Esophagus squamous epithelium (tissue), 5 donors: ENCODE results near the gene UBAC2. TPM values are rescaled to one million over a fixed set of nuclear protein-coding genes. Genes with fewer than 3 reads are reported as not detected.

ENCODE experiments used
- DNase-seq: peaks from one replicate; lab custom pipeline; 2025; lab: John Stamatoyannopoulos, UW
- H3K27ac ChIP-seq, 4 donors: fragments of 200-600 bp; sonication (generic); one replicate each; pipeline ENCODE4 v1.5.1; 2016 to 2019; ENCODE audit warnings: mild to moderate bottlenecking in 1 of 4
- H3K27me3 ChIP-seq, 4 donors: fragments of 200-600 bp; sonication (generic); 1 replicate in 3 of 4; 2 replicates in 1 of 4; pipeline versions ENCODE4 v1.5.1 to v1.6.0; 2017 to 2021; ENCODE audit warnings: antibody characterized with exemption in 1 of 4
- H3K36me3 ChIP-seq, 3 donors: fragments of 200-600 bp; sonication (generic); one replicate each; pipeline ENCODE4 v1.5.1; 2016 to 2019
- H3K4me1 ChIP-seq, 3 donors: fragments of 200-600 bp; sonication (generic); one replicate each; pipeline ENCODE4 v1.5.1; 2017 to 2019
- H3K4me3 ChIP-seq, 4 donors: fragments of 200-600 bp; sonication (generic); 1 replicate in 3 of 4; 2 replicates in 1 of 4; pipeline ENCODE4 v1.5.1; 2016 to 2019; ENCODE audit warnings: mild to moderate bottlenecking in 2 of 4, moderate library complexity in 1 of 4
- H3K9me3 ChIP-seq, 3 donors: fragments of 200-600 bp; sonication (generic); one replicate each; pipeline ENCODE4 v1.5.1; 2016 to 2019
- POLR2A ChIP-seq, 4 donors: fragments of 450-650 bp; IDR thresholded peaks; one replicate each; pipeline ENCODE4 v1.6.1; 2017; ENCODE audit warnings: antibody characterized with exemption in 4 of 4, mild to moderate bottlenecking in 4 of 4, moderate library complexity in 3 of 4
- WGBS, 2 donors: methylation state at CpG; one replicate each; pipeline ENCODE4 v1.1.5; 2018; 5-methylcytosine and 5-hydroxymethylcytosine counted together
- intact Hi-C: fragments of 100-400 bp; cut with DNase I; formaldehyde crosslinking; loops from one replicate; pipeline ENCODE4 v1.15.0; 2022
- total RNA-seq, 4 donors: library from RNA; depleted of rRNA; stranded (reverse); fragments of >200 nt; gene quantifications; one replicate each; pipeline ENCODE4 v1.1.0, GENCODE V29; 2016
- TF ChIP-seq, protein P1 (sequence below), 6 experiments: fragments of 450-650 bp in 4 of 6; fragments of 200-600 bp in 2 of 6; sonication (generic) in 2 of 6; IDR thresholded peaks; one replicate each; pipeline ENCODE4 v1.5.1; 2016 to 2019; ENCODE audit warnings: antibody characterized with exemption in 6 of 6, mild to moderate bottlenecking in 4 of 6, moderate library complexity in 4 of 6
- donor health status: DM: yes; HTN: yes; CAD: no.

Gene UBAC2
- total RNA-seq, 4 donors from 2014 or later, result 60.8 to 84.6 (median 75.0) TPM

DNA sequence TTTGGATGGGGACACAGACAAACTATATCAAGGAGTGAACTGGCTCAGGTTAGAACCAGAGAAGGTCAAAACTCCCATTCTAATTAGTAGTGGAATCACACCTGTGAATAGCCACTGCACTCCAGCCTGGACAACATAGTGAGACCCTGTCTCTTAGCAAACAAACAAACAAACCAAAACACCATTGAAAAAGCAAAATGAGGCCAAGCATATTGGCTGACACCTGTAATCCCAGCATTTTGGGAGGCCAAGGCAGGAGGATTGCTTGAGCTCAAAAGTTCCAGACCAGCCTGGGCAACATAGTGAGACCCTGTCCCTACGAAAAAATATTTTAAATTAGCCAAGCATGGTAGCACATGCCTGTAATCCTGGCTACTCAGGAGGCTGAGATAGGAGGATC lies 39.1 kb upstream of the UBAC2 start:
- intact Hi-C loops, result no loop called here
- H3K36me3 ChIP-seq, result no peaks in the 10 kb centered on the region
- no peak for DNase-seq
- H3K27ac ChIP-seq, result no peak overlapping the region
- H3K4me3 ChIP-seq, result no peak overlapping the region
- TF ChIP-seq, protein P1, sequence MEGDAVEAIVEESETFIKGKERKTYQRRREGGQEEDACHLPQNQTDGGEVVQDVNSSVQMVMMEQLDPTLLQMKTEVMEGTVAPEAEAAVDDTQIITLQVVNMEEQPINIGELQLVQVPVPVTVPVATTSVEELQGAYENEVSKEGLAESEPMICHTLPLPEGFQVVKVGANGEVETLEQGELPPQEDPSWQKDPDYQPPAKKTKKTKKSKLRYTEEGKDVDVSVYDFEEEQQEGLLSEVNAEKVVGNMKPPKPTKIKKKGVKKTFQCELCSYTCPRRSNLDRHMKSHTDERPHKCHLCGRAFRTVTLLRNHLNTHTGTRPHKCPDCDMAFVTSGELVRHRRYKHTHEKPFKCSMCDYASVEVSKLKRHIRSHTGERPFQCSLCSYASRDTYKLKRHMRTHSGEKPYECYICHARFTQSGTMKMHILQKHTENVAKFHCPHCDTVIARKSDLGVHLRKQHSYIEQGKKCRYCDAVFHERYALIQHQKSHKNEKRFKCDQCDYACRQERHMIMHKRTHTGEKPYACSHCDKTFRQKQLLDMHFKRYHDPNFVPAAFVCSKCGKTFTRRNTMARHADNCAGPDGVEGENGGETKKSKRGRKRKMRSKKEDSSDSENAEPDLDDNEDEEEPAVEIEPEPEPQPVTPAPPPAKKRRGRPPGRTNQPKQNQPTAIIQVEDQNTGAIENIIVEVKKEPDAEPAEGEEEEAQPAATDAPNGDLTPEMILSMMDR (IDR thresholded peaks at IDR 0.05), result no peak
- no peak for TF ChIP-seq POLR2A (IDR thresholded peaks at IDR 0.05)
- no peaks in the 10 kb centered on the region for H3K9me3 ChIP-seq
- H3K4me1 ChIP-seq, result peaks cover 0 to 25% (median 0%) of the 10 kb centered on the region in 3 donors
- 77 to 82% methylated on average over 1 of the region's 1 CpG for WGBS, 2 donors
- peaks cover 0 to 17% (median 0%) of the 10 kb centered on the region in 4 donors for H3K27me3 ChIP-seq

DNA sequence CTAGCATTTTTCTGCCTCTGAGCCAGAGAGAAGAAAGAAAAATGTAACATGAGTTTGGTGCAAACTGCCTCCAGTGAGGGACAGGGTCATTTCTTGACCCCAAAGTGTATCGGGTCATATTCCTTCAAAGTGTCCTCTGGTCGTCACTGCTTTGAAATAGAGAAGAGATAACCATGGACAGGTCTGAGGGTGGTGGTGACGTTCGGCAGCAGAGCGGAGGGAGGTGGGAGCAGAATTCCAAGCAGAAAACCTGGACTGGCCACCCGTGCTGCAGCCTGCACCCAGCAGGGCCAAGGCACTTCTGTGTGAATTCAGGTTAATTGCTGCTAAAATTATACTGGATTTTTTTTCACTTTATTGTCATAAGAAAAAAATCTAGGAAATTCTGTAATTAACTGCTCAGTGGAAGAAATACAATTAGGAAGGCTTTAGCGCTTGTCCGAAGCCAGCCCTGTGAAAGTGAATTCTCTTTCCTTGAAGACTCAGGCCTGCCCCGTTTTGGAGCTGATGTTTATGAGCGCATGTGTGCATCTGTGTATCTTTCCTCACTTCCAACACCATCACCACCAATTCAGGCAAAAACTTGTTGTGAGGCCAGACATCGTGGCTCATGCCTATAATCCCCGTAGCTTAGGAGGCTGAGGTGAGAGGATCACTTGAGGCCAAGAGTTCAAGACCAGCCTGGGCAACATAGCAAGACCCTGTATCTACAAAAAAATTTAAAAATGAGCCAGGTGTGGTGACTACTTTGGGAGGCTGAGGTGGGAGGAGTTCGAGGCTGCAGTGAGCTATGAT lies 37.9 kb upstream of the UBAC2 start:
- Histone ChIP-seq H3K9me3 (no peaks in the 10 kb centered on the region), H3K4me3 (no peak overlapping the region), H3K4me1 (peaks cover 0 to 27% (median 0%) of the 10 kb centered on the region in 3 donors), H3K27me3 (peaks cover 0 to 17% (median 0%) of the 10 kb centered on the region in 4 donors), H3K27ac (no peak overlapping the region), H3K36me3 (no peaks in the 10 kb centered on the region)
- 91% methylated on average over 13 of the region's 13 CpGs for WGBS, 2 donors
- no peak for DNase-seq
- intact Hi-C loops, result no loop called here
- TF ChIP-seq POLR2A (IDR thresholded peaks at IDR 0.05), result no peak
- TF ChIP-seq, protein P1 (IDR thresholded peaks at IDR 0.05), result no peak

DNA sequence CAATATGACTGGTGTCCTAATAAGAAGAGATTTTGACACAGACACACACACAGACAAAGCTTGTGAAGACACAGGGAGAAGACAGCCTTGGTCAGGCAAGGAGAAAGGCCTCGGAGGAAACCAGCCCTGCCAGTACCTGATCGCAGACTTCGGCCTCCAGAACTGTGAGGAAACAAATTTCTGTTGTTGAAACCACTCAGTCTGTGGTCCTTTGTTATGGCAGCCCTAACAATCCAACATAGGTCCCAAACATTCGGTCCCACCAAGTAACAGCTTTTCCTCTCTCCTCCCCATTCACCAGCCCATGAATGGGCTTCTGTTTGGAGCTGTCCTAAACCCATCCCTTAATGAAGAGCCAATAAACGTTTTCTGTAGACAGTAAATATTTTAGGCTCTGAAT lies 36.4 kb upstream of the UBAC2 start:
- DNase-seq, result no peak
- H3K27me3 ChIP-seq, result peaks cover 0 to 9% (median 0%) of the 10 kb centered on the region in 4 donors
- H3K4me3 ChIP-seq, result no peak overlapping the region
- H3K36me3 ChIP-seq, result no peaks in the 10 kb centered on the region
- H3K4me1 ChIP-seq, result peaks cover 0 to 20% (median 0%) of the 10 kb centered on the region in 3 donors
- intact Hi-C loops, result no loop called here
- TF ChIP-seq, protein P1 (IDR thresholded peaks at IDR 0.05), result no peak
- TF ChIP-seq POLR2A (IDR thresholded peaks at IDR 0.05), result no peak
- H3K9me3 ChIP-seq, result no peaks in the 10 kb centered on the region
- H3K27ac ChIP-seq, result no peak overlapping the region
- WGBS, 2 donors, result 72 to 79% methylated on average over 5 of the region's 5 CpGs

DNA sequence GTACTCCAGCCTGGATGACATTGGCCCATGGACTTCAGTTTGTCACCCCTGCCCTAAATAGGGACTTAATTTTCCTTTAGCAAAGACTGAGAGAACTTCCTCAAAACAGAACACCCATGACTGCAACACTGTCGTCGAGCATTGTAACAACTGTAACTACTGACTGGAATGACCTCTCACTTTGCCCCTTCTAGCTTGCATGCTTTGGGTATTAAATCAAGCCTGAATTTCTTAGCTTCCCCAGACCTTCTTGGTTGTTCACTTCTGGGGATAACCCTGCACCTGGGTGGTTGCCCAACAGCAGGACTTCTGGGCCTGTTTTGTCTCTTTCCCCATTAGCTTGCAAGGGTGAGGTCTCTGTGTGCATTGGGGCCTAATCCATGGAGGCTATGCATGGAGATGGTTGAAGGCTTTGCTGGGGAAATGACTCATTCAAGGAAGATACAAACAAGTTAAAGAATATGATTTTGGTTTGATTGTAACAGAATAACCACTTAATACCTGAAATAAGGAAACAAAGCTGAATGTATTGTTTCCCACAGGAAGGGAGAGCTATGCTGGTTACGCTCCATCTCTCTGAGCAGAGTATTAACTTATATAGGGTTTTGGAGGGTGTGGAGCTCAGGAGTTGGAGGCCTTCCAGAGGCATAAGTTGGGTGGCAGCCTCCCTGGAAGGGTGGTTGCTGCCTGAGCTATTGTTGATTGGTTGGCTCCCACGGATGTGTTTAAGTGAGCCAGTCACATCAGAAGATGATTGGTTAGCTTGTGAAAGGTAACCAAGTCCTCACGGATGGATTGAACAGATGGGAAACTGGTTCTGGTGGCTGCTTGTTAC lies 34.7 kb upstream of the UBAC2 start:
- no peaks in the 10 kb centered on the region for H3K36me3 ChIP-seq
- no peaks in the 10 kb centered on the region for H3K9me3 ChIP-seq
- no peak overlapping the region for H3K4me3 ChIP-seq
- H3K4me1 ChIP-seq, result peaks cover 0 to 16% (median 0%) of the 10 kb centered on the region in 3 donors
- H3K27me3 ChIP-seq, result peaks cover 0 to 4% (median 0%) of the 10 kb centered on the region in 4 donors
- peak overlapping the region in 1 of 4 donors; percentile 51 for H3K27ac ChIP-seq
- intact Hi-C loops, result no loop called here
- 46 to 58% methylated on average over 5 of the region's 5 CpGs for WGBS, 2 donors
- TF ChIP-seq, protein P1 (IDR thresholded peaks at IDR 0.05), result no peak
- no peak for TF ChIP-seq POLR2A (IDR thresholded peaks at IDR 0.05)
- no peak for DNase-seq
